Fibroblast of mammary gland (primary cell): Measurements from ENCODE around the gene RBMS2.
"Not testable (repeated sequence)": the region's sequence is repeated elsewhere in the genome, so short reads cannot be mapped to it uniquely, and the experiment has no call there.

ENCODE experiments used
- DNase-seq: peaks from one replicate; pipeline ENCODE4 v3.0.0-alpha.2; 2010; ENCODE audit warnings: low read depth
- H3K4me3 ChIP-seq: 2 replicates; pipeline ENCODE4 v1.5.1; 2011; ENCODE audit warnings: low read depth, mild to moderate bottlenecking, low read length, moderate library complexity; ENCODE audit not compliant: control insufficient read depth
- CTCF ChIP-seq: conservative IDR thresholded peaks from 2 replicates; pipeline ENCODE4 v1.5.1; 2011; ENCODE audit warnings: low read depth, low read length, inconsistent platforms; ENCODE audit not compliant: control insufficient read depth, insufficient read depth

Gene RBMS2

GRCh38 chr12:56571121-56571520, 49.5 kb downstream of the RBMS2 start:
- DNase-seq, result no peak
- no peak overlapping the region for H3K4me3 ChIP-seq
- TF ChIP-seq CTCF, result no peak

GRCh38 chr12:56572288-56572687, 50.7 kb downstream of the RBMS2 start:
- TF ChIP-seq CTCF, result no peak
- H3K4me3 ChIP-seq, result no peak overlapping the region
- no peak for DNase-seq

DNA sequence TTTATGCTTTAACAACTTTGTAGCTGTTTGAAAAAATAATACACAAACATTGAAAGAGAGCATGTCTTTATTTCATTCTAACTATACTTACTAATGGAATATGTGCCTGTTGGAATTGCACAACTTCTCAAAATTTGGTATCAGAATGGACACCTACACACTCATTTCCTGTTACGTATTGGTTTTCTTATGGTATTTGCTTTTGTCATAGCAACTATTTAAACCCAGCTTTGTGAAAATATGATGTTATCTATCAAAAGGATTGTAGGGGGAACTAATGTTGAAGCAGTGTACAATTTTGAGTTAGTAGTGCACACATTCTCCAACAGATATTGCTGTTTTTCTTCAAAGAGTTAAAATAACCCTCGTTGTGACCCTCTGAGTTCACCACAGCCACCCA, 52.6 kb downstream of the RBMS2 start:
- TF ChIP-seq CTCF, result no peak
- H3K4me3 ChIP-seq, result no peak overlapping the region
- DNase-seq, result peak; percentile 52

GRCh38 chr12:56577248-56577647, 55.6 kb downstream of the RBMS2 start:
- not testable (repeated sequence) for H3K4me3 ChIP-seq, DNase-seq

DNA sequence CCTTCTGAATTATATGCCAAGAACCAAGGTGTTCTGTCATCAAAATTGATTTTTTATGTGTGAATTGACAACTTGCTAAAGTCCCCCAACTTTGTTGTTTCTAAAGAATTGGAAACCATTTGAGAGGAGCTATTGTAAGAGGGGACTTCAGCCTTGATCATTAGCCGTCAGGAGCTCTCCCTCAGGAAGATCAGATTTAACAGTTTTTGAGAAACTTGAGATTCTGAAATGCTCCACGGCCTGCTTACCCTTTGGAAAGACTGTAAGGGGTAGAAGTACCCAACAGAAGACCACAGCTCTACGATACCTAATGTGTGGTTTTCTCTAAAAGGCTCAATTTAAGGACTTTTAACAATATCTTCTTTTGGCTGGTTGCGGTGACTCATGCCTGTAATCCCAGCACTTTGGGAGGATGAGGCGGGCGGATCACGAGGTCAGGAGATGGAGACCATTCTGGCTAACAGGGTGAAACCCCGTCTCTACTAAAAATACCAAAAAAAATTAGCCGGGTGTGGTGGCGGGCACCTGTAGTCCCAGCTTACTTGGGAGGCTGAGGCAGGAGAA, 57.4 kb downstream of the RBMS2 start:
- no peak for DNase-seq
- H3K4me3 ChIP-seq, result no peak overlapping the region
- TF ChIP-seq CTCF, result no peak

DNA sequence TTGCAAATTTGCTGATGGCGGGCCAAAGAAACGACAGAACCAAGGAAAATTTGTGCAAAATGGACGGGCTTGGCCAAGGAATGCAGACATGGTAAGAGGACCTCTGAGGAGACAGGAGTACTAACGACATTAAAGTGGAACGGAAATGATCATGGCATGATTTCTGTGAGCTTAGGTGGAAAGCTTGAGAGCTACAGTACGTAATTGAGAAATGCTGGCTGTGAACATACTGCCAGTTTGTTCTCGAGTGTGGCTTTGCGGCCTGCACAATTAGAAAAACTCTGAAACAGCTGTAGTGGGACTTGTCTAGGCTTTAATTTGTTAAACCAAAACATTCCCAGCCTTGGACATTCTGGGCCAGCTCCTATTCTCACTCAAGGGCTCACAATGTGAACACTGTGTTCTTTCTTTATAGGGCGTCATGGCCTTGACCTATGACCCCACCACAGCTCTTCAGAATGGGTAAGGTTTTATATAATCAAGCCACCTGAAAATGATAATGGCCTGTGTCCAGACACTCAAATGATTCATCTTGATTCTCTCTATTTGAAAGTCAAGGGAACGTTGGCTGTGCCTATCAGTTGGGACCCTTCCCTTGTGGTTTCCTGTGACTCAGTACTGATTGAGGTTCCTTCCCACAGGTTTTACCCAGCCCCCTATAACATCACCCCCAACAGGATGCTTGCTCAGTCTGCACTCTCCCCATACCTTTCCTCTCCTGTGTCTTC, 60.0 kb downstream of the RBMS2 start:
- no peak for TF ChIP-seq CTCF
- DNase-seq, result peak; percentile 36
- no peak overlapping the region for H3K4me3 ChIP-seq

DNA sequence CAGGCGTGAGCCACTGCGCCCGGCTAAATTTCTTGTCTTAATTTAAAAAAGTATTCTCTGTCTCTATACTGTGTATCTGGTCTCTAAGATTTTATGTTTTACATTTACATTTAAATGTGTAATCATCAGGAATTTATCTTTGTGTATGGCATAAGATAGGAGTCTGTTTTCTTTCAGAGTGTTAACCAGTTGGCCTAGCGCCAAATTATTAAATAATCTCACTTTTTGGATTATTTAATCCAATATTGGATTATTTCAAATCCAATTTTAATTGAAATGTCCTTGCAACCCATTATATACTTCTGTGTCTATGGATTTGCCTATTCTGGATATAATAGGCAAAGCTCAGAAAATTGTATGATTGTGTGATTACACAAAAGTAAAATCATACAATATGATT, 63.5 kb downstream of the RBMS2 start:
- no peak for DNase-seq
- no peak overlapping the region for H3K4me3 ChIP-seq
- no peak for TF ChIP-seq CTCF
